CD4-positive, alpha-beta T cell treated with Interferon alpha-2 for 1 hour (primary cell): ENCODE measurements around the gene SLC25A29.
A peak's percentile ranks its signal among the peaks of the same experiment; 100 is the strongest.
"Not testable (repeated sequence)": the region's sequence is repeated elsewhere in the genome, so short reads cannot be mapped to it uniquely, and the experiment has no call there.

Experiments
- DNase-seq, 2 donors: peaks; one replicate each; pipeline ENCODE4 v3.0.0-alpha.2; 2020 to 2022

SLC25A29 gene

GRCh38 chr14:100330388-100330931 lies 24.2 kb upstream of the SLC25A29 start:
- DNase-seq = no peak

DNA sequence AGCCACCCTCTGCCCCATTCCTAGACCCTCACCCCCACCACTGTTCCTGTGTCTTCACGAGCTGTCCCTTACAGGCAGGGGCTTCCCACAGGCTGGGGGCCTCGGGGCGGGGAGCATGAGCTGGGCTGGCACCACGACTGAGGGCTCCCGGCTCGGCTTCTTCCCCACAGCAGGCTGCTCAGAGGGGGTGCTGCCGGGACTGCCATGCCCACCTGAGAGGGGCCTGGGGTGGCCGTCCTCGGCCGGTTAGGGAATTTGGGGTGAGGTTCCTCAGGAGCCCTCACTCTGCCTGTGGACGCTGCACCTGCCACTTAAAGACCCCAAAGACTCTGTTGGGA lies 23.7 kb upstream of the SLC25A29 start:
- no peak for DNase-seq

GRCh38 chr14:100329233-100330006 lies 23.2 kb upstream of the SLC25A29 start:
- DNase-seq = no peak

GRCh38 chr14:100328495-100329163 lies 22.4 kb upstream of the SLC25A29 start:
- DNase-seq = no peak

DNA sequence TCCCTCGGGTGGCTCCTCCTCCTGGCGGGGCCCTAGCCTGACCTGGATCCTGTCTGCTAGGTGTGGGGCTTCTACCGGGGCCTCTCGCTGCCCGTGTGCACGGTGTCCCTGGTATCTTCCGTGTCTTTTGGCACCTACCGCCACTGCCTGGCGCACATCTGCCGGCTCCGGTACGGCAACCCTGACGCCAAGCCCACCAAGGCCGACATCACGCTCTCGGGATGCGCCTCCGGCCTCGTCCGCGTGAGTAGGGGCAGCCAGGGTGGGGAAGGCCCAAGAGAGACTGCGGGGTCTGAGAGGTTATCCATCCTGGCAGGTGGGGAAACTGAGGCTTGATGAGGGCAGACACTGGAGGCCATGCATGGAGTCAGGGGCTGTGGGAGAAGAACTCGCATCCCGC lies 20.9 kb upstream of the SLC25A29 start:
- DNase-seq = no peak

GRCh38 chr14:100325958-100326357 lies 19.7 kb upstream of the SLC25A29 start:
- DNase-seq = no peak

- no peak for DNase-seq
These were observed 19.0 kb upstream of the SLC25A29 start for GRCh38 chr14:100325231-100325632.

GRCh38 chr14:100323942-100324307 lies 17.7 kb upstream of the SLC25A29 start:
- DNase-seq = no peak

DNA sequence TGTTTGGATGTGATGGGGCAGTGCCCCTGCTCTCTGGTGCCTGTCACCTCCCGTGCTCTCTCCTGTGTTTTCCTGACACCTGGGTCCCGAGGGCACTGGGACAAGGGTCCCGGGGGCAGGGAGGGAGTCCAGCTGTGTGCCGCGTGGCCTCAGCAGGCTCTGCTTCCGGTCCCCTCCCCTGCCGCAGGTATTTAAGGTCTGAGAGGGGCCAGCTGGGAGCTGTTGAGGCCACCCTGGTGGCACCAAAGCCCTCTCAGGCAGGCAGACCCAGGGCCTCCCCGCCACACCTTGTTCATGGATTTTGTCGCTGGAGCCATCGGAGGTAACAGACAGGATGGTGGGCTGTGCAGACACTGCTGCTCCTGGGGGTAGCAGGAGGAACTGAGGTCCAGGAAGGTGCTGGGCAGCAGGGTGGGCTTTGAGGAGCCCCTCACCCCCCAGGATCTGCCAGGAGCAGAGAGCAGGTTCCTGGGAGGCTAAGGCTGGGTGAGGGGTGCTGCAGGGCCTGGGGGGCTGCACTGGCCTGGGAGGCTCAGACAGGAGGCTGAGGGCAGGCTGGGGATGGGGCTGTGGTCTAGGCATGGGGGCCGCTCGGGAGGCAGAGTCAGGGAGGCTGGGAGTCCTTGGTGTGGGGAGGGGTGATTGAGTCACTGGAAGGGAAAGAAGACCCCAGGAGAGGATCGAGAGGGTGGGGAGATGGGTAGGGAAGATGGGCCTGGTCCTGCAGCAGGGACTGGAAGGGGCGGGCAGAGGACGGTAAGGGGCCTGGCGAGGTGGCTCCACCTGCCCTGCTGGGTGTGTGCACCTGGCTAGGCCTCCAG lies 17.1 kb upstream of the SLC25A29 start, which contains the start of gene SLC25A47:
SLC25A47 (plus strand) TSS at position 219 of the 821 bp plus-strand sequence; CDS start at position 295, 76 bp downstream.
- DNase-seq = no peak

DNA sequence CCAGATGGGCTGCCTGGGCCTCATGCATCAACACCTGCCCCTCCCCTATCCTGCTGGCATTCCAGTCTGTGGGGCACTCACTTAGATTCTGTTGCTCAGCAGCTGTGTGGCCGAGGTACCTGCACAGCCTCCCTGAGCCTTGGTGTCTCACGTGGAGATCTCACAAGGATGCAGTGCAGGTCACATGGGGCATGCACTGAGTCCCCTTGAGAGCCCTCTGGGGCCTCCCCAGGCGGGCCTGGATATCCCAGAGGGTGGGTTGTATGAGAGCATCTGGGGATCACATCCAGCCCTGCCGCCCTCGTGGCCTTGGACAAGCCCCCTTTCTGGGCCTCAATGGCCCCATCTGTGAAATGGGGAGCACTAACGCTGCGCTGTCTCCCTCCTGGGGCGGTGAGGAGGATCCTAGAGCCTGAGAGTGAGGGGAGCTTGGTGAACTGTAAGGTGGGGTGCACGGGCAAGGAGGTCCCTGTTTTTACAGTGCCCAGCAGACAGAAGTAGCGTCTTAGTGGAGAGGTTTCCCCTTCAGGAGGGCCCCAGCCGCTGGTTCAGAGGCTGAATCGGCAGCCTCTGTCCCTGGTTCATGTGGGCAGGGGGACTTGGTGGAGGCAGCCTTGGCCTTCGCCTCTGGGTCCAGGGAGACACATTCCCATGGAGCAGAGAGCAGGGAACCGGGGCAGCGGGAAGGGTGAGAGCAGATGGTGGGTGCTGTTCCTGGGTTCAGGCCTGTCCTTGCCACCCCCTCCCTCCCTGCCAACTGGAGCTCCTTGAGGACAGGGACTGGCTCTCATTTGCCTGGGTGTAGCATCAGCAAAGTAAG lies 16.1 kb upstream of the SLC25A29 start:
- DNase-seq = no peak

DNA sequence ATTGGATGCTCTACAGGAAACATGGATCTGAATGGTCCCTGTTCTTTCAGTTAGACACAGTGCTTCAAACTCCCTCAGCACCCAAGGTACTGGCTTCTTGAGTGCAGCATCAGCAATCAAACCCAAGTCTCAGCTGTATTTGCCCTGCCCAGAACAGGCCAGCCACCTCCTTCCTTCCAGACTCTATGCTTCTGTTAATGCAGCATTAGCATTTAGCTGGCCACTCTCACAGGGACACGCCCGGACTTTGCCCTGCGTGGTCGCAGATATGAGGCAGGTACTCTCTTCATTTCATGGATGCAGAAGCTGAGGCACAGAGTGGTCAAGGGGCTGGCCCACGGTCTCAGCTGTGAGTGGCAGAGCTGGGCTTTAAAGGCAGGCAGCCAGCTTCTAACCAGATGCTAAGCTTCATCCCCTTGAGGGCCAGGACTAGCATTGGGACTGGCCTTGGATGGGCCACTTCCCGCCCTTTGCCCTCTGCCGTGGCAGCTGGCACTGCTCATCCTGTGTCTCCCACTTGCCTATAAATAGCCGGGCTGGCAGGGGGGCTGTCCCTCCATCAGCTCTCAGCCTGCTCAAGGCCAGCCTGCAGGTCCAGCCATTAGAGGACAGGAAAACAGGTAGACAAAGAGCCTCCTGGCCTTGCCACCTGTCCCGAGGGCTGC lies 15.4 kb upstream of the SLC25A29 start:
- no peak for DNase-seq

- DNase-seq = no peak
These were observed 14.1 kb upstream of the SLC25A29 start for GRCh38 chr14:100320157-100320856.

DNA sequence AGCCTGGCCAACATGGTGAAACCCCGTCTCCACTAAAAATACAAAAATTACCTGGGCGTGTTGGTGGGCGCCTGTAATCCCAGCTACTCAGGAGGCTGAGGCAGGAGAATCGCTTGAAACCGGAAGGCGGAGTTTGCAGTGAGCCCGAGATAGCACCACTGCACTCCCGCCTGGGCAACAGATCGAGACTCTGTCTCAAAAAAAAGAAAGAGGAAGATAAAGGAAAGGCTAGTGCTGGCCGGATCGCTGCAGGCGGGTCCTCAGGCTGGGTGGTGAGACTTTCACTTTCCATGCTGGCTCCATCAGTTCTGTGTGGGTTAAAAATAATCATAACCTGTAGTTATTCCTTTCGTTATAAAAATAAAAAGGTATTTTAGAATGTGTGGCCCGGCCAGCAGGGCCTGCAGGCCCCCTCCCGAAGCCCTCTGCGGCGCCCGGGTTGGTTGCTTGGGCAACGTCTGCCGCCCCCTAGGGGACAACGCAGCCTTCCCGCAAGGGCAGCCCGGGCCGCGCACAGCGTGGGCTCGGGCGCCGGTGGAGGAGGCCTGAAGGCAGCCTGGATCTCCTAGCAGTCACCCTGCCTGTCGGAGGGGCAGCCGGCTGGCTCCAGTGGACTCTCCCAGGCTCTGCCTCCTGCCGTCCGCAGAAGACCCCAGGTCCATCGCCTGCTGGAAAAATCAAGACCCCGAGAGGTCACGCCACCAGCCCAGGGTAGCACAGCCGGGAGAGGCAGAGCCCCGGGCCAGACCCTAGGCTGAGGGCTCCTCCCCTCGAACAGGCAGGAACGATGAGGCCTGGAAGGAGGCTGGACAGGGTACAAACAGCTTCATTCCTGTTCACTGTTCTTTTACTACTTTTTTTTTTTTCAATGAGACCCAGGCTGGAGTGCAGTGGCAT lies 11.9 kb upstream of the SLC25A29 start:
- DNase-seq = peak; percentile 73 to 78

- no peak for DNase-seq
These were observed 11.1 kb upstream of the SLC25A29 start for GRCh38 chr14:100317389-100317788.

GRCh38 chr14:100314724-100315123 lies 8.5 kb upstream of the SLC25A29 start:
- DNase-seq = no peak

DNA sequence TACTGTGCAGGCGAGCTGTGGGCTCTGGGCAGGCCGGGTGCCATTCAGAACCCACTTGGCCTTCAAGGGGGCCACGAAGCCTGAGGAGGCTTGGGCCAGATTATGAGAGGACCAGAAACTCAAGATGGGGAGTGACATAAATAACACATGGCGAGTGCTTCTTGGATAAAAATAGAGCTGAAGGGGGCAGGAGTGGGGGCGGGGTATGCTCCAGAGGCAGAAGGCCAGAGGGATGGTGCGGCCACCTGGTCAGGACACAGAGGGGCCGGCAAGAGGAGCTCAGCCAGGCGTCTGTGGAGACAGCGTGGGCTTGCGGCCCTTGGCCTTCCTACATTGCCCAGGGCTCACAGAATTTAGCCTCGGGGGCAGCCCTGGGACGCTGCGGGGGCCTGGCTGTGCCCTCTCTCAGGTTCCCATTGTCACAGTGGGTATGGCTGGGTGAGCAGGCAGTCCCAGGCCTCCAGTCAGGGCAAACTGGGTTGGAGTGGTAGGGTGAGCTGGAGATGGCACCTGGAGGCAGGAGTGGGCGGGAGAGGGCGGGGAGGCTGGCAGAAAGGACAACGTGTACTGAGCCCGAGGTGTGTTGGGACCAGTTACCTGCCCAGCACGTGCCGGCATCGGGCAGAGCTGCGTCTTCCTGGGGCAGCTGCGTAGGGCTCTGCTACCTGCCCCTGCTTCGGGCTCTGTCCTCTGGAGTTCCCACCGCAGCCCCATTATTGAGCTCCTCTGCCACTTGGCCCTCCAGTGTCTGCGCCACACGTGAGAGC lies 7.4 kb upstream of the SLC25A29 start:
- no peak for DNase-seq

- no peak for DNase-seq
These were observed 6.7 kb upstream of the SLC25A29 start for GRCh38 chr14:100312877-100313400.

GRCh38 chr14:100312110-100312876 lies 6.0 kb upstream of the SLC25A29 start:
- not testable (repeated sequence) for DNase-seq
